Measurements from ENCODE around the gene THAP7. TPM values are rescaled to one million over a fixed set of nuclear protein-coding genes. Genes with fewer than 3 reads are reported as not detected.
A peak's percentile ranks its signal among the peaks of the same experiment; 100 is the strongest.

The THAP7 gene
- total and polyA plus RNA-seq, 2 donors (not counting 1 experiment from before 2014, with no cell fraction given): 37.7 to 70.1 TPM

DNA sequence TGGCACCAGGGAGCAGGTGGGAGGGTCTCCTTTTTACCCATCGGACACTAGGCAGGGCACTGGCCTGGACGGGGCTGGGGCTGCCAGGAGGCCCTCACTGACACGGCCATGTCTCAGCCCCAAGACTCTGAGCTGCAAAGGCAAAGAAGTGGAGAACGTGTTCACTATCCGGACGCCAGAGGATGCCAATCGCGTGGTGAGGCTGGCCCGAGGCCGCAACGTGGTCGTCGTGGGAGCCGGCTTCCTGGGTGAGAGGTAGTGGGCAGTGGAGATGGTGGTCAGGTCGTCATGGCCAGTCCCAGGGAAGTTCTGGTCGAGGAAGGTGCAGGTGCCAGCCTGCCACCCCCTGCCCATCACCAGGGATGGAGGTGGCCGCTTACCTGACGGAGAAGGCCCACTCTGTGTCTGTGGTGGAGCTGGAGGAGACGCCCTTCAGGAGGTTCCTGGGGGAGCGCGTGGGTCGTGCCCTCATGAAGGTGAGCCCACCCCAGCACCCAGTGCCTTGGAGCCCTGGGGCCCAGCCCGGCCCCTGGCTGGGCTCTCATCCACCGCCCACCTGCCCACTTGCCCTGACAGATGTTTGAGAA, 25.5 kb downstream of the THAP7 start:
- Histone ChIP-seq H3K4me1 (ENCODE audit: control insufficient read depth in 2 of 2, insufficient read depth in 2 of 2, low read length in 2 of 2) (peaks cover 29 to 45% of the 10 kb centered on the region in 2 donors), H3K9me3 (ENCODE audit: control extremely low read depth in 1 of 3, control insufficient read depth in 2 of 3, insufficient read depth in 1 of 3, low read length in 2 of 3) (peaks cover 0 to 22% (median 8%) of the 10 kb centered on the region in 3 donors), H3K4me2 (replicated peaks; ENCODE audit: low read depth, low read length, poor library complexity, severe bottlenecking) (no peak overlapping the region), H3K36me3 (replicated peaks in 1 of 2; ENCODE audit: control extremely low read depth in 1 of 2, control insufficient read depth in 1 of 2, extremely low read depth in 1 of 2, insufficient read depth in 2 of 2, low read length in 1 of 2) (no peaks in the 10 kb centered on the region), H2AFZ (ENCODE audit: insufficient read depth, low read depth, low read length, poor library complexity, severe bottlenecking) (no peak overlapping the region), H3K4me3 (ENCODE audit: control extremely low read depth in 1 of 5, extremely low read depth in 1 of 5, insufficient read depth in 1 of 5, low read depth in 2 of 5, low read length in 4 of 5) (no peak overlapping the region), H3K79me2 (ENCODE audit: control insufficient read depth, insufficient read depth, low read length) (peaks cover 7% of the 10 kb centered on the region), H3K27me3 (replicated peaks in 1 of 4; ENCODE audit: control extremely low read depth in 1 of 4, control insufficient read depth in 3 of 4, insufficient read depth in 4 of 4, low read length in 3 of 4) (peaks cover 0 to 3% (median 0%) of the 10 kb centered on the region in 4 experiments), H3K9ac (ENCODE audit: low read length) (no peak overlapping the region), H4K20me1 (ENCODE audit: control insufficient read depth, insufficient read depth, low read length, poor library complexity, severe bottlenecking) (no peaks in the 10 kb centered on the region), H3K27ac (ENCODE audit: low read length in 2 of 2) (no peak overlapping the region)
- intact Hi-C loops (cut with micrococcal nuclease): no loop called here
- Mint-ChIP-seq H3K9me3 (ENCODE audit: insufficient read depth) (no peaks in the 10 kb centered on the region), H3K4me3 (no peak overlapping the region), H3K27me3 (peaks cover 3% of the 10 kb centered on the region), H3K4me1 (peaks cover 33% of the 10 kb centered on the region), H3K27ac (no peak overlapping the region)
- CTCF ChIA-PET: interaction anchor here (1.0 kb wide), 1 partner anchor 14 kb away, joined by 5 read pairs; no protein-coding TSS in a partner anchor
- ATAC-seq (ENCODE audit: low read depth) (no peak), DNase-seq (no peak)
- no peak for TF ChIP-seq EZH2 (IDR thresholded peaks at IDR 0.05; ENCODE audit: borderline replicate concordance, insufficient read depth, low read depth, low read length, poor library complexity, severe bottlenecking)
- TF ChIP-seq, protein P1, sequence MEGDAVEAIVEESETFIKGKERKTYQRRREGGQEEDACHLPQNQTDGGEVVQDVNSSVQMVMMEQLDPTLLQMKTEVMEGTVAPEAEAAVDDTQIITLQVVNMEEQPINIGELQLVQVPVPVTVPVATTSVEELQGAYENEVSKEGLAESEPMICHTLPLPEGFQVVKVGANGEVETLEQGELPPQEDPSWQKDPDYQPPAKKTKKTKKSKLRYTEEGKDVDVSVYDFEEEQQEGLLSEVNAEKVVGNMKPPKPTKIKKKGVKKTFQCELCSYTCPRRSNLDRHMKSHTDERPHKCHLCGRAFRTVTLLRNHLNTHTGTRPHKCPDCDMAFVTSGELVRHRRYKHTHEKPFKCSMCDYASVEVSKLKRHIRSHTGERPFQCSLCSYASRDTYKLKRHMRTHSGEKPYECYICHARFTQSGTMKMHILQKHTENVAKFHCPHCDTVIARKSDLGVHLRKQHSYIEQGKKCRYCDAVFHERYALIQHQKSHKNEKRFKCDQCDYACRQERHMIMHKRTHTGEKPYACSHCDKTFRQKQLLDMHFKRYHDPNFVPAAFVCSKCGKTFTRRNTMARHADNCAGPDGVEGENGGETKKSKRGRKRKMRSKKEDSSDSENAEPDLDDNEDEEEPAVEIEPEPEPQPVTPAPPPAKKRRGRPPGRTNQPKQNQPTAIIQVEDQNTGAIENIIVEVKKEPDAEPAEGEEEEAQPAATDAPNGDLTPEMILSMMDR (IDR thresholded peaks at IDR 0.05): no peak
- WGBS (ENCODE audit: insufficient coverage): 91% methylated on average over 18 of the region's 24 CpGs
- POLR2A ChIA-PET: interaction anchor here (0.6 kb wide), 1 partner anchor 506 kb away, joined by 5 read pairs; no protein-coding TSS in a partner anchor

GRCh38 chr22:20975541-20976290, 26.2 kb downstream of the THAP7 start:
- H3K27me3 ChIP-seq (replicated peaks in 1 of 4; ENCODE audit: control extremely low read depth in 1 of 4, control insufficient read depth in 3 of 4, insufficient read depth in 4 of 4, low read length in 3 of 4): peaks cover 0 to 3% (median 0%) of the 10 kb centered on the region in 4 experiments
- no peak overlapping the region for H3K4me3 ChIP-seq (ENCODE audit: control extremely low read depth in 1 of 5, extremely low read depth in 1 of 5, insufficient read depth in 1 of 5, low read depth in 2 of 5, low read length in 4 of 5)
- no peak overlapping the region for H3K9ac ChIP-seq (ENCODE audit: low read length)
- 88% methylated on average over 14 of the region's 14 CpGs for WGBS (ENCODE audit: insufficient coverage)
- no peaks in the 10 kb centered on the region for H4K20me1 ChIP-seq (ENCODE audit: control insufficient read depth, insufficient read depth, low read length, poor library complexity, severe bottlenecking)
- H3K79me2 ChIP-seq (ENCODE audit: control insufficient read depth, insufficient read depth, low read length): peaks cover 4% of the 10 kb centered on the region
- no peak overlapping the region for H2AFZ ChIP-seq (ENCODE audit: insufficient read depth, low read depth, low read length, poor library complexity, severe bottlenecking)
- DNase-seq (no peak), ATAC-seq (ENCODE audit: low read depth) (no peak)
- no peak overlapping the region for H3K27ac ChIP-seq (ENCODE audit: low read length in 2 of 2)
- intact Hi-C loops (cut with micrococcal nuclease): no loop called here
- no peak for TF ChIP-seq EZH2 (IDR thresholded peaks at IDR 0.05; ENCODE audit: borderline replicate concordance, insufficient read depth, low read depth, low read length, poor library complexity, severe bottlenecking)
- TF ChIP-seq, protein P1 (IDR thresholded peaks at IDR 0.05): no peak
- Mint-ChIP-seq H3K9me3 (ENCODE audit: insufficient read depth) (no peaks in the 10 kb centered on the region), H3K4me3 (no peak overlapping the region), H3K27ac (peak overlapping the region; percentile 53), H3K27me3 (peaks cover 3% of the 10 kb centered on the region), H3K4me1 (peaks cover 30% of the 10 kb centered on the region)
- ChIA-PET POLR2A (interaction anchor here (0.6 kb wide), 1 partner anchor 505 kb away, joined by 5 read pairs; no protein-coding TSS in a partner anchor), CTCF (interaction anchor here (1.0 kb wide), 1 partner anchor 14 kb away, joined by 5 read pairs; no protein-coding TSS in a partner anchor)
- H3K36me3 ChIP-seq (replicated peaks in 1 of 2; ENCODE audit: control extremely low read depth in 1 of 2, control insufficient read depth in 1 of 2, extremely low read depth in 1 of 2, insufficient read depth in 2 of 2, low read length in 1 of 2): no peaks in the 10 kb centered on the region
- H3K9me3 ChIP-seq (ENCODE audit: control extremely low read depth in 1 of 3, control insufficient read depth in 2 of 3, insufficient read depth in 1 of 3, low read length in 2 of 3): peaks cover 0 to 22% (median 8%) of the 10 kb centered on the region in 3 donors
- no peak overlapping the region for H3K4me2 ChIP-seq (replicated peaks; ENCODE audit: low read depth, low read length, poor library complexity, severe bottlenecking)
- H3K4me1 ChIP-seq (ENCODE audit: control insufficient read depth in 2 of 2, insufficient read depth in 2 of 2, low read length in 2 of 2): peaks cover 23 to 41% of the 10 kb centered on the region in 2 donors
